ENCODE results near the gene CLEC9A. TPM values are rescaled to one million over a fixed set of nuclear protein-coding genes. Genes with fewer than 3 reads are reported as not detected.

The CLEC9A gene
- total and polyA plus RNA-seq, 10 of the 15 experiments (the other 5 are each of a cell fraction or from before 2014, with no cell fraction given) = not detected

DNA sequence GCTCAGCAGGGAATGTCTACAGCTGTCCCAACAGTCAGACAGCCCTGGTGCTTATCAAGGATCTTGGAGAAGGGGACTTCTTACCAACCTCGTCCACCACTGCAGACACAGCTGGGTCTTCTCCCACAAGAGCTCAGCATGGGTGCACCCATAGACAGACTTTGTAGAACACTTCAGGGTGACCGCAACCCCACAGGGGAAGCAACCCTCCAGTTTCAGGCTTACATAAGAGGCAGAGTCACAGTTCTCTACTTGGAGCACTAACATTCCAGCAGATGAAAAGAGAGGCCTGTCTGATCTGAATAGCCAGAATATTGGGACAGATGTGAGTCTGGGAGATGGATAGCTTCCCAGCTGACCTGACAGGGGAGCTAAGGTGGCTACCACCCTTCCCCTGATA, 71.8 kb downstream of the CLEC9A start:
- FAIRE-seq (no peak), DNase-seq (ENCODE audit: low read depth, low spot score) (no peak), ATAC-seq (no peak)
- H3K9ac ChIP-seq (ENCODE audit: control insufficient read depth, insufficient read depth, low read length) = no peak overlapping the region
- 47% methylated on average over 2 of the region's 2 CpGs for WGBS (ENCODE audit: insufficient coverage, insufficient replicate concordance, low lambda C conversion rate, missing lambda C conversion rate)
- no peak overlapping the region for H3K27ac ChIP-seq (ENCODE audit: control insufficient read depth, insufficient read depth)
- in situ Hi-C loops (cut with MboI) (no loop called here), intact Hi-C loops (cut with micrococcal nuclease; ENCODE audit: unreplicated experiment) (no loop called here)
- H3K9me3 ChIP-seq (replicated peaks; ENCODE audit: control insufficient read depth, insufficient read depth, low read length) = peaks cover 2% of the 10 kb centered on the region; the same call in 1 of the 3 replicates
- H3K4me1 ChIP-seq (ENCODE audit: control insufficient read depth, insufficient read depth, low read length) = no peaks in the 10 kb centered on the region
- no peak overlapping the region for H3K4me2 ChIP-seq (ENCODE audit: control insufficient read depth, insufficient read depth)
- POLR2A ChIA-PET = no interaction called here
- SMC1A ChIA-PET (ENCODE audit: uncharacterized antibody, unreplicated experiment) = interaction anchor here (1.7 kb wide), 1 partner anchor 68 kb away, joined by 3 read pairs; no protein-coding TSS in a partner anchor
- H2AFZ ChIP-seq (ENCODE audit: control insufficient read depth, low read depth, low read length) = no peak overlapping the region
- no peak overlapping the region for H3K4me3 ChIP-seq
- TF ChIP-seq POLR2AphosphoS2 (IDR thresholded peaks at IDR 0.05; ENCODE audit: low read depth, low read length) = no peak
- TF ChIP-seq, protein P1, sequence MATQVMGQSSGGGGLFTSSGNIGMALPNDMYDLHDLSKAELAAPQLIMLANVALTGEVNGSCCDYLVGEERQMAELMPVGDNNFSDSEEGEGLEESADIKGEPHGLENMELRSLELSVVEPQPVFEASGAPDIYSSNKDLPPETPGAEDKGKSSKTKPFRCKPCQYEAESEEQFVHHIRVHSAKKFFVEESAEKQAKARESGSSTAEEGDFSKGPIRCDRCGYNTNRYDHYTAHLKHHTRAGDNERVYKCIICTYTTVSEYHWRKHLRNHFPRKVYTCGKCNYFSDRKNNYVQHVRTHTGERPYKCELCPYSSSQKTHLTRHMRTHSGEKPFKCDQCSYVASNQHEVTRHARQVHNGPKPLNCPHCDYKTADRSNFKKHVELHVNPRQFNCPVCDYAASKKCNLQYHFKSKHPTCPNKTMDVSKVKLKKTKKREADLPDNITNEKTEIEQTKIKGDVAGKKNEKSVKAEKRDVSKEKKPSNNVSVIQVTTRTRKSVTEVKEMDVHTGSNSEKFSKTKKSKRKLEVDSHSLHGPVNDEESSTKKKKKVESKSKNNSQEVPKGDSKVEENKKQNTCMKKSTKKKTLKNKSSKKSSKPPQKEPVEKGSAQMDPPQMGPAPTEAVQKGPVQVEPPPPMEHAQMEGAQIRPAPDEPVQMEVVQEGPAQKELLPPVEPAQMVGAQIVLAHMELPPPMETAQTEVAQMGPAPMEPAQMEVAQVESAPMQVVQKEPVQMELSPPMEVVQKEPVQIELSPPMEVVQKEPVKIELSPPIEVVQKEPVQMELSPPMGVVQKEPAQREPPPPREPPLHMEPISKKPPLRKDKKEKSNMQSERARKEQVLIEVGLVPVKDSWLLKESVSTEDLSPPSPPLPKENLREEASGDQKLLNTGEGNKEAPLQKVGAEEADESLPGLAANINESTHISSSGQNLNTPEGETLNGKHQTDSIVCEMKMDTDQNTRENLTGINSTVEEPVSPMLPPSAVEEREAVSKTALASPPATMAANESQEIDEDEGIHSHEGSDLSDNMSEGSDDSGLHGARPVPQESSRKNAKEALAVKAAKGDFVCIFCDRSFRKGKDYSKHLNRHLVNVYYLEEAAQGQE (IDR thresholded peaks at IDR 0.05; ENCODE audit: low read depth, low read length) = no peak
- BruUV-seq (replicated peaks) = no TSS peak
- no peaks in the 10 kb centered on the region for H4K20me1 ChIP-seq (ENCODE audit: control insufficient read depth, insufficient read depth)
- H3K79me2 ChIP-seq (ENCODE audit: control insufficient read depth, insufficient read depth, low read length) = no peaks in the 10 kb centered on the region
- RAD21 ChIA-PET (ENCODE audit: unreplicated experiment) = no interaction called here
- H3K27me3 ChIP-seq (replicated peaks in 1 of 2; ENCODE audit: control insufficient read depth in 2 of 2, insufficient read depth in 2 of 2, low read length in 1 of 2) = no peaks in the 10 kb centered on the region
- CTCF ChIA-PET = no interaction called here
- no peaks in the 10 kb centered on the region for H3K36me3 ChIP-seq (ENCODE audit: control insufficient read depth in 2 of 2, insufficient read depth in 2 of 2, low read length in 1 of 2)

DNA sequence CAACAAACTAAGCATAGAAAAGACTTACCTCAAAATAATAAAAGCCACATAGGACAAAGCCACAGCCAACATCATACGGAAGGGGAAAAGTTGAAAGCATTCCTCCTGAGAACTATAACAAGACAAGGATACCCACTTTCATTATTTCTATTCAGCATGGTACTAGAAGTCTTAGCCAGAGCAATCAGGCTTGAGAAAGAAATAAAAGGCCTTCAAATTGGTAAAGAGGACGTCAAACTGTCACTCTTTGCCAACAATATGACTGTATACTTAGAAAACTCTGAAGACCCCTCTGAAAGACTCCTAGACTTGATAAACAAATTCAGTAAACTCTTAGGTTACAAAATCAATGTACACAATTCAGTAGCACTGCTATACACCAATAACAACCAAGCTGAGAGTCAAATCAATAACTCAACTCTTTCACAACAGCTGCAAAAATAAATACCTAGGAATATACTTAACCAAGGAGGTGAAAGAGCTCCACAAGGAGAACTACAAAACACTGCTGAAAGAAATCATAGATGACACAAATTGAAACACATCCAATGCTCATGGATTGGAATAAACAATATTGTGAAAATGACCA, 79.9 kb downstream of the CLEC9A start:
- ATAC-seq (no peak), DNase-seq (ENCODE audit: low read depth, low spot score) (no peak), FAIRE-seq (no peak)
- SMC1A ChIA-PET (ENCODE audit: uncharacterized antibody, unreplicated experiment) = no interaction called here
- Histone ChIP-seq H3K27ac (ENCODE audit: control insufficient read depth, insufficient read depth) (no peak overlapping the region), H2AFZ (ENCODE audit: control insufficient read depth, low read depth, low read length) (no peak overlapping the region), H3K79me2 (ENCODE audit: control insufficient read depth, insufficient read depth, low read length) (no peaks in the 10 kb centered on the region), H3K4me2 (ENCODE audit: control insufficient read depth, insufficient read depth) (no peak overlapping the region), H3K4me3 (no peak overlapping the region), H4K20me1 (ENCODE audit: control insufficient read depth, insufficient read depth) (no peaks in the 10 kb centered on the region), H3K9me3 (replicated peaks; ENCODE audit: control insufficient read depth, insufficient read depth, low read length) (no peaks in the 10 kb centered on the region), H3K27me3 (replicated peaks in 1 of 2; ENCODE audit: control insufficient read depth in 2 of 2, insufficient read depth in 2 of 2, low read length in 1 of 2) (no peaks in the 10 kb centered on the region), H3K9ac (ENCODE audit: control insufficient read depth, insufficient read depth, low read length) (no peak overlapping the region), H3K4me1 (ENCODE audit: control insufficient read depth, insufficient read depth, low read length) (no peaks in the 10 kb centered on the region), H3K36me3 (ENCODE audit: control insufficient read depth in 2 of 2, insufficient read depth in 2 of 2, low read length in 1 of 2) (no peaks in the 10 kb centered on the region)
- in situ Hi-C loops (cut with MboI) = no loop called here
- WGBS (ENCODE audit: insufficient coverage, insufficient replicate concordance, low lambda C conversion rate, missing lambda C conversion rate) = 48% methylated on average over 2 of the region's 2 CpGs
- RAD21 ChIA-PET (ENCODE audit: unreplicated experiment) = no interaction called here
- CTCF ChIA-PET = no interaction called here
- no TSS peak for BruUV-seq (replicated peaks)
- intact Hi-C loops (cut with micrococcal nuclease; ENCODE audit: unreplicated experiment) = no loop called here
- TF ChIP-seq EED (IDR thresholded peaks at IDR 0.05; ENCODE audit: low read depth) (no peak), MEF2A (IDR thresholded peaks at IDR 0.05; ENCODE audit: insufficient read depth, low read depth, low read length) (no peak), SREBF2 (IDR thresholded peaks at IDR 0.05; ENCODE audit: low read length) (no peak), POLR2AphosphoS2 (IDR thresholded peaks at IDR 0.05; ENCODE audit: low read depth, low read length) (no peak), ZNF217 (IDR thresholded peaks at IDR 0.05) (no peak)
- TF ChIP-seq, protein P2, sequence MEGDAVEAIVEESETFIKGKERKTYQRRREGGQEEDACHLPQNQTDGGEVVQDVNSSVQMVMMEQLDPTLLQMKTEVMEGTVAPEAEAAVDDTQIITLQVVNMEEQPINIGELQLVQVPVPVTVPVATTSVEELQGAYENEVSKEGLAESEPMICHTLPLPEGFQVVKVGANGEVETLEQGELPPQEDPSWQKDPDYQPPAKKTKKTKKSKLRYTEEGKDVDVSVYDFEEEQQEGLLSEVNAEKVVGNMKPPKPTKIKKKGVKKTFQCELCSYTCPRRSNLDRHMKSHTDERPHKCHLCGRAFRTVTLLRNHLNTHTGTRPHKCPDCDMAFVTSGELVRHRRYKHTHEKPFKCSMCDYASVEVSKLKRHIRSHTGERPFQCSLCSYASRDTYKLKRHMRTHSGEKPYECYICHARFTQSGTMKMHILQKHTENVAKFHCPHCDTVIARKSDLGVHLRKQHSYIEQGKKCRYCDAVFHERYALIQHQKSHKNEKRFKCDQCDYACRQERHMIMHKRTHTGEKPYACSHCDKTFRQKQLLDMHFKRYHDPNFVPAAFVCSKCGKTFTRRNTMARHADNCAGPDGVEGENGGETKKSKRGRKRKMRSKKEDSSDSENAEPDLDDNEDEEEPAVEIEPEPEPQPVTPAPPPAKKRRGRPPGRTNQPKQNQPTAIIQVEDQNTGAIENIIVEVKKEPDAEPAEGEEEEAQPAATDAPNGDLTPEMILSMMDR (IDR thresholded peaks at IDR 0.05 in 2 of 3, conservative IDR thresholded peaks at IDR 0.05 in 1 of 3; ENCODE audit: control insufficient read depth in 2 of 3, extremely low read depth in 1 of 3, insufficient read depth in 1 of 3, low read depth in 3 of 3, low read length in 3 of 3) = no peak
- POLR2A ChIA-PET = no interaction called here

Measured in GM12878 (cell line).